ENCODE results near the gene MT1F.
A peak's percentile ranks its signal among the peaks of the same experiment; 100 is the strongest.

Gene MT1F

DNA sequence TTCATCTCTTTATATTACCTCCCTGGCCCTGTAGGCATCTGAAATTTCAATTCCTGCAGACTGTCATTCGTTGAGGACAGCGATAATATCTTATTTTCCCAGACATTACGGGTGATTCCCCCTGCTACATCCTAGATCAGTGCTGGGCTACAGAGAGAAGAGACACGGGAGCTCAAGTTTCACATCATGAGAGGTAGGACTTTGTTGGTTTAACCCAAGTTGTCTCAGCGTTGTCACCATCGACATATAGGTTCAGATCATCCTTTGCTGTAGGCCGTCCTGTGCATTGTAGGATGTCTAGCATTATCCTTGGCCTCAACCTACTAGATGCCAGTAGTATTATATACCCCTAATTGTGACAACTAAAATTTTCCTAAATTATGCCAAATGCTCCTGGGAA is 43.8 kb downstream of the MT1F start:
- 0 out of 2 replicates have a peak, but pooled peaks cover 5% of the 10 kb centered on the region for H3K9me3 ChIP-seq (ENCODE audit: low read length)
- H3K4me2 ChIP-seq (ENCODE audit: low read length): no peak overlapping the region
- H3K9ac ChIP-seq (ENCODE audit: low read length): no peak overlapping the region
- H4K20me1 ChIP-seq (ENCODE audit: insufficient read depth, low read length): no peaks in the 10 kb centered on the region
- H3K4me3 ChIP-seq (ENCODE audit: low read depth, low read length, poor library complexity, severe bottlenecking): no peak overlapping the region
- H3K27ac ChIP-seq (ENCODE audit: low read depth, low read length, poor library complexity, severe bottlenecking): no peak overlapping the region
- no peaks in the 10 kb centered on the region for H3K79me2 ChIP-seq (ENCODE audit: insufficient read depth, low read length)
- H3K36me3 ChIP-seq (ENCODE audit: insufficient read depth, low read length): no peaks in the 10 kb centered on the region; the same call in 1 of the 2 replicates
- H3K9me2 ChIP-seq (ENCODE audit: low read depth, low read length): no peaks in the 10 kb centered on the region
- H2AFZ ChIP-seq (ENCODE audit: low read length): peak overlapping the region; percentile 15; the same call in 1 of the 2 replicates
- H3K27me3 ChIP-seq (ENCODE audit: insufficient read depth, low read length): no peaks in the 10 kb centered on the region; the same call in 1 of the 2 replicates
- TF ChIP-seq EZH2 (IDR thresholded peaks at IDR 0.05; ENCODE audit: borderline replicate concordance, low read length): no peak
- TF ChIP-seq, protein P1, sequence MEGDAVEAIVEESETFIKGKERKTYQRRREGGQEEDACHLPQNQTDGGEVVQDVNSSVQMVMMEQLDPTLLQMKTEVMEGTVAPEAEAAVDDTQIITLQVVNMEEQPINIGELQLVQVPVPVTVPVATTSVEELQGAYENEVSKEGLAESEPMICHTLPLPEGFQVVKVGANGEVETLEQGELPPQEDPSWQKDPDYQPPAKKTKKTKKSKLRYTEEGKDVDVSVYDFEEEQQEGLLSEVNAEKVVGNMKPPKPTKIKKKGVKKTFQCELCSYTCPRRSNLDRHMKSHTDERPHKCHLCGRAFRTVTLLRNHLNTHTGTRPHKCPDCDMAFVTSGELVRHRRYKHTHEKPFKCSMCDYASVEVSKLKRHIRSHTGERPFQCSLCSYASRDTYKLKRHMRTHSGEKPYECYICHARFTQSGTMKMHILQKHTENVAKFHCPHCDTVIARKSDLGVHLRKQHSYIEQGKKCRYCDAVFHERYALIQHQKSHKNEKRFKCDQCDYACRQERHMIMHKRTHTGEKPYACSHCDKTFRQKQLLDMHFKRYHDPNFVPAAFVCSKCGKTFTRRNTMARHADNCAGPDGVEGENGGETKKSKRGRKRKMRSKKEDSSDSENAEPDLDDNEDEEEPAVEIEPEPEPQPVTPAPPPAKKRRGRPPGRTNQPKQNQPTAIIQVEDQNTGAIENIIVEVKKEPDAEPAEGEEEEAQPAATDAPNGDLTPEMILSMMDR (IDR thresholded peaks at IDR 0.05; ENCODE audit: low read length): no peak
- H3K4me1 ChIP-seq (ENCODE audit: insufficient read depth, low read length, severe bottlenecking): no peaks in the 10 kb centered on the region
- no peaks in the 10 kb centered on the region for H3F3A ChIP-seq (ENCODE audit: insufficient read depth, low read length)

DNA sequence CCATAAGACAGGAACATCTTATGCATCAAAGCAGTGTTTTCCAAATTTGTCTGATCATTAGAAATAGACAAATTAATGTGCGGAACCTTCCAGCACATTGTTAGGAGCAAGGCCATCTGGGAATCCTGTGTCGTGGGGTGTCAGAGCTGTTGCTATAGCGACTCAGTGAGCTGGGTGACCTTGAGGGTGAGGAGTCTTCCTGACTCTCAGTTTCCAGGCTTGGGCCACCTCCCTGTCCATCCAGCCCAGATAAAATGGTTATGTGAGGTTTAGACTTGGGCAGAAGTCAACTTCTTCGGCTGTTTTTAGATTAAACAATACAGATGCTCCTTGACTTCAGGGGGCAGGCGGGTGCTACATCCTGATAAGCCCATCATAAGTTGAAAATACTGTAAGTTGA is 45.1 kb downstream of the MT1F start:
- Histone ChIP-seq H3K9me2 (ENCODE audit: low read depth, low read length) (no peaks in the 10 kb centered on the region), H3K4me2 (ENCODE audit: low read length) (no peak overlapping the region), H3K9me3 (ENCODE audit: low read length) (0 out of 2 replicates have a peak, but pooled peaks cover under 1% of the 10 kb centered on the region), H3F3A (ENCODE audit: insufficient read depth, low read length) (no peaks in the 10 kb centered on the region), H3K9ac (ENCODE audit: low read length) (no peak overlapping the region), H4K20me1 (ENCODE audit: insufficient read depth, low read length) (no peaks in the 10 kb centered on the region), H3K27ac (ENCODE audit: low read depth, low read length, poor library complexity, severe bottlenecking) (no peak overlapping the region), H3K4me1 (ENCODE audit: insufficient read depth, low read length, severe bottlenecking) (no peaks in the 10 kb centered on the region), H2AFZ (ENCODE audit: low read length) (no peak overlapping the region), H3K36me3 (ENCODE audit: insufficient read depth, low read length) (no peaks in the 10 kb centered on the region), H3K27me3 (ENCODE audit: insufficient read depth, low read length) (no peaks in the 10 kb centered on the region; the same call in 1 of the 2 replicates), H3K79me2 (ENCODE audit: insufficient read depth, low read length) (no peaks in the 10 kb centered on the region), H3K4me3 (ENCODE audit: low read depth, low read length, poor library complexity, severe bottlenecking) (no peak overlapping the region)
- TF ChIP-seq EZH2 (IDR thresholded peaks at IDR 0.05; ENCODE audit: borderline replicate concordance, low read length): no peak
- TF ChIP-seq, protein P1 (IDR thresholded peaks at IDR 0.05; ENCODE audit: low read length): no peak
